Measurements from ENCODE around the gene ZAR1L. TPM values are rescaled to one million over a fixed set of nuclear protein-coding genes. Genes with fewer than 3 reads are reported as not detected.

ZAR1L gene
- total and polyA plus RNA-seq, 2 of the 4 experiments (the other 2 are of a cell fraction): not detected

GRCh38 chr13:32298695-32299094, 16.5 kb downstream of the ZAR1L start:
- dilution Hi-C loops (cut with HindIII; ENCODE audit: low sequenced_read_pairs, unreplicated experiment) (no loop called here), intact Hi-C loops (cut with micrococcal nuclease) (no loop called here), in situ Hi-C loops (cut with MboI; ENCODE audit: low sequenced_read_pairs) (no loop called here)
- H3K56ac ChIP-seq (ENCODE audit: extremely low read depth, insufficient read depth, low read length): no peak overlapping the region
- no peak overlapping the region for H3K14ac ChIP-seq (replicated peaks; ENCODE audit: low read depth, low read length)
- no peaks in the 10 kb centered on the region for H3K79me1 ChIP-seq (ENCODE audit: low read depth in 1 of 2, low read length in 2 of 2)
- H2BK15ac ChIP-seq (ENCODE audit: low read depth, low read length): no peak overlapping the region
- H3K9me1 ChIP-seq (ENCODE audit: insufficient read depth, low read length): no peaks in the 10 kb centered on the region
- ATAC-seq (ENCODE audit: low read depth) (no peak), DNase-seq (no peak)
- H3K4me3 ChIP-seq (ENCODE audit: insufficient read depth, low read depth, low read length): no peak overlapping the region
- H3K27ac ChIP-seq (ENCODE audit: insufficient read depth, low read length): no peak overlapping the region
- H3K9ac ChIP-seq (ENCODE audit: low read depth, low read length): no peak overlapping the region
- H2AK9ac ChIP-seq (replicated peaks; ENCODE audit: low read depth, low read length, poor library complexity): no peak overlapping the region
- H2AFZ ChIP-seq (replicated peaks; ENCODE audit: low read length, poor library complexity): no peak overlapping the region
- H3K27me3 ChIP-seq (ENCODE audit: control insufficient read depth, insufficient read depth, low read length): peaks cover 3% of the 10 kb centered on the region
- CTCF ChIA-PET: interaction anchor here (0.8 kb wide), 1 partner anchor 47 kb away, joined by 3 read pairs; no protein-coding TSS in a partner anchor
- H3K4ac ChIP-seq (ENCODE audit: low read depth, low read length): no peak overlapping the region
- no peak overlapping the region for H2BK5ac ChIP-seq (ENCODE audit: low read depth, low read length, poor library complexity, severe bottlenecking)
- no peak overlapping the region for H4K91ac ChIP-seq (ENCODE audit: insufficient read depth, low read depth, low read length)
- H4K20me1 ChIP-seq (ENCODE audit: insufficient read depth, low read length): no peaks in the 10 kb centered on the region
- no peak overlapping the region for H3K23ac ChIP-seq (ENCODE audit: low read depth, low read length)
- BruUV-seq (replicated peaks): no TSS peak
- no peak overlapping the region for H2BK120ac ChIP-seq (ENCODE audit: low read depth, low read length)
- no peak overlapping the region for H4K8ac ChIP-seq (ENCODE audit: low read depth in 2 of 2, low read length in 2 of 2)
- no peak overlapping the region for H4K5ac ChIP-seq (ENCODE audit: low read depth, low read length)
- no peak overlapping the region for H3K4me2 ChIP-seq (ENCODE audit: low read depth, low read length)
- no peaks in the 10 kb centered on the region for H3K4me1 ChIP-seq (ENCODE audit: control insufficient read depth, insufficient read depth, low read length)
- H3K18ac ChIP-seq (ENCODE audit: low read depth, low read length): no peak overlapping the region
- 72% methylated on average over 3 of the region's 6 CpGs; no CpG with 5 or more reads in 1 of the 2 experiments for WGBS, 2 experiments (ENCODE audit: extremely low coverage in 2 of 2, insufficient read length in 1 of 2)
- no peaks in the 10 kb centered on the region for H3K9me3 ChIP-seq (ENCODE audit: control insufficient read depth, insufficient read depth, low read length)
- TF ChIP-seq MXI1 (IDR thresholded peaks at IDR 0.05; ENCODE audit: borderline replicate concordance, low read depth, low read length): no peak
- TF ChIP-seq CHD1 (IDR thresholded peaks at IDR 0.05; ENCODE audit: low read depth, low read length): no peak
- no peak for TF ChIP-seq RCOR1 (IDR thresholded peaks at IDR 0.05; ENCODE audit: insufficient replicate concordance, low read length)
- TF ChIP-seq CEBPB (IDR thresholded peaks at IDR 0.05; ENCODE audit: low read depth, low read length): no peak
- no peak for TF ChIP-seq ELK1 (IDR thresholded peaks at IDR 0.05; ENCODE audit: borderline replicate concordance, low read depth, low read length)
- TF ChIP-seq RFX5 (IDR thresholded peaks at IDR 0.05; ENCODE audit: low read depth, low read length): no peak
- H3K36me3 ChIP-seq (ENCODE audit: control insufficient read depth, insufficient read depth, low read length): 0 out of 2 replicates have a peak, but pooled peaks cover 1% of the 10 kb centered on the region
- H2BK20ac ChIP-seq (ENCODE audit: low read depth, low read length): no peak overlapping the region
- POLR2A ChIA-PET (ENCODE audit: unreplicated experiment): no interaction called here
- no peak overlapping the region for H2AK5ac ChIP-seq (ENCODE audit: low read depth, low read length)
